ENCODE data around the gene FAM163A.

DNA sequence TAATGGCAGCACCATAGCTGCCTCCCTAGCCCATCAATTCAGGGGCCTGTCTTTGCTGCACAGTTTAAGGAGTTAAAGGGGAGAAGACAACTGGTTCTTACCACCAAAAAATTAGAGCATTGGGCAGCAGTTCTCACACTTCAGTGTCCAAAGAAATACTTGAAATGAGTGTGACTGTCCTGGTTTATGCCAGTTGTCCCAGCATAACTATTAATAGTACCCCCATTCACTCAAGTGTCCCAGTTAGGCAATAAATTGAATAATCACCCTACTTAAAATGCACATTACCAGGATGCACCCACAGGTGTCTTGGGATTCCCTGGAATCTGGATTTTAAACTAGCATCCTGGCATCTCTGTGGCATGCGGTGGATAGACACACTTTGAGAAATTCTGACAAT is 51.1 kb downstream of the FAM163A start:
- no peak for TF ChIP-seq CTCF (IDR thresholded peaks at IDR 0.05)
- TF ChIP-seq POLR2A (IDR thresholded peaks at IDR 0.05), result no peak

Data from adrenal gland (tissue), 5 donors.